HCT116 (cell line): Measurements from ENCODE around the gene SLC4A2. TPM values are rescaled to one million over a fixed set of nuclear protein-coding genes. Genes with fewer than 3 reads are reported as not detected.

Experiments
- ATAC-seq: fragments of 200-7000 bp; cut with Tn5 transposase; 2 replicates; pipeline ENCODE4 v1.9.1; 2020; ENCODE audit warnings: mild to moderate bottlenecking, moderate library complexity
- BruUV-seq: library from RNA; stranded (reverse); fragments of 400-500 nt; replicated peaks from 2 replicates; lab custom pipeline; 2021; lab: Mats Ljungman, UMichigan
- CTCF ChIA-PET: fragments of 300-600 bp; sonication (Branson Sonifier 250); formaldehyde crosslinking; loops from one replicate; lab custom pipeline; 2021; ENCODE audit warnings: antibody characterized with exemption; lab: Charles Lee
- POLR2A ChIA-PET: fragments of 300-600, 350-600 bp; sonication (Branson Sonifier 250); formaldehyde crosslinking; loops from one replicate; lab custom pipeline; 2021; ENCODE audit warnings: antibody characterized with exemption; lab: Charles Lee
- RAD21 ChIA-PET, 2 experiments: fragments of 300-600 bp; sonication (Branson Sonifier 250); formaldehyde crosslinking; loops; one replicate each; lab custom pipeline; 2023; ENCODE audit warnings: low total read pairs in 2 of 2; ENCODE audit not compliant: uncharacterized antibody in 2 of 2, unreplicated experiment in 2 of 2, low non-redundant PET in 1 of 2; lab: Charles Lee
- DNase-seq: peaks from one replicate; pipeline ENCODE4 v3.0.0-alpha.2; 2010; ENCODE audit warnings: low read depth, low spot score
- H2AFZ ChIP-seq: fragments of 200-600 bp; shearing (Covaris generic), sonication (generic); 2 replicates; pipeline ENCODE4 v1.6.1; 2017; ENCODE audit warnings: low read depth, mixed run types, mixed read lengths, antibody characterized with exemption, low read length; ENCODE audit not compliant: poor library complexity, severe bottlenecking
- H3K27ac ChIP-seq: 2 replicates; pipeline ENCODE4 v1.5.1; 2012; ENCODE audit warnings: low read depth, low read length
- H3K27me3 ChIP-seq: fragments of 200-600 bp; sonication (generic); 2 replicates; pipeline ENCODE4 v1.6.1; 2016; ENCODE audit warnings: mixed run types, low read length, mixed read lengths; ENCODE audit not compliant: insufficient read depth
- H3K36me3 ChIP-seq, 2 experiments: fragments of 200-500 bp in 1 of 2; fragments of 200-600 bp in 1 of 2; sonication (Bioruptor generic) in 1 of 2; sonication (generic) in 1 of 2; 2 replicates each; pipeline versions ENCODE4 v1.5.1 to v1.6.1; 2014 to 2016; ENCODE audit warnings: low read length in 2 of 2, inconsistent platforms in 1 of 2, mixed read lengths in 1 of 2, mixed run types in 1 of 2; ENCODE audit not compliant: insufficient read depth in 2 of 2, control insufficient read depth in 1 of 2
- H3K4me1 ChIP-seq, 2 experiments: fragments of 200-600 bp in 1 of 2; sonication (generic) in 1 of 2; 2 replicates each; pipeline versions ENCODE4 v1.5.1 to v1.6.1; 2012 to 2017; ENCODE audit warnings: low read length in 2 of 2, inconsistent platforms in 1 of 2, mild to moderate bottlenecking in 1 of 2, mixed read lengths in 1 of 2, mixed run types in 1 of 2, moderate library complexity in 1 of 2; ENCODE audit not compliant: insufficient read depth in 2 of 2, control insufficient read depth in 1 of 2
- H3K4me2 ChIP-seq: fragments of 200-600 bp; sonication (generic); 2 replicates; pipeline ENCODE4 v1.6.1; 2017; ENCODE audit warnings: mixed run types, low read length, mixed read lengths
- H3K4me3 ChIP-seq, 2 experiments: fragments of 200-600 bp in 1 of 2; sonication (generic) in 1 of 2; replicated peaks in 1 of 2; 2 replicates each; pipeline ENCODE4 v1.5.1; 2011 to 2016; ENCODE audit warnings: low read length in 2 of 2, control low read depth in 1 of 2, low read depth in 1 of 2, mild to moderate bottlenecking in 1 of 2, mixed read lengths in 1 of 2, mixed run types in 1 of 2
- H3K79me2 ChIP-seq: fragments of 200-600 bp; sonication (generic); 2 replicates; pipeline ENCODE4 v1.6.1; 2017; ENCODE audit warnings: mild to moderate bottlenecking, mixed run types, low read length, moderate library complexity, mixed read lengths; ENCODE audit not compliant: insufficient read depth
- H3K9ac ChIP-seq: fragments of 200-600 bp; sonication (generic); 2 replicates; pipeline ENCODE4 v1.6.1; 2016; ENCODE audit warnings: low read length, mixed read lengths
- H3K9me2 ChIP-seq: fragments of 200-600 bp; sonication (generic), shearing (Covaris generic); 2 replicates; pipeline ENCODE4 v1.6.1; 2017; ENCODE audit warnings: mixed run types, mild to moderate bottlenecking, moderate library complexity; ENCODE audit not compliant: insufficient read depth
- H3K9me3 ChIP-seq, 2 experiments: fragments of 200-500 bp in 1 of 2; fragments of 200-600 bp in 1 of 2; sonication (Bioruptor generic) in 1 of 2; sonication (generic) in 1 of 2; 2 replicates each; pipeline ENCODE4 v1.6.1; 2014 to 2017; ENCODE audit warnings: low read length in 2 of 2, mixed read lengths in 2 of 2, inconsistent platforms in 1 of 2, low read depth in 1 of 2, mild to moderate bottlenecking in 1 of 2, mixed run types in 1 of 2, moderate library complexity in 1 of 2; ENCODE audit not compliant: control insufficient read depth in 1 of 2, insufficient read depth in 1 of 2
- H4K20me1 ChIP-seq: fragments of 200-600 bp; sonication (generic), shearing (Covaris generic); 2 replicates; pipeline ENCODE4 v1.6.1; 2017; ENCODE audit warnings: mixed run types, mild to moderate bottlenecking, moderate library complexity; ENCODE audit not compliant: insufficient read depth
- ATF3 ChIP-seq: IDR thresholded peaks from 2 replicates; pipeline ENCODE4 v1.6.1; 2012
- CTCF ChIP-seq, 3 experiments: fragments of 200-600 bp in 1 of 3; sonication (generic) in 1 of 3; IDR thresholded peaks in 2 of 3; conservative IDR thresholded peaks in 1 of 3; 2 replicates each; pipeline ENCODE4 v1.5.1; 2012 to 2017; ENCODE audit warnings: low read depth in 2 of 3, low read length in 2 of 3, antibody characterized with exemption in 1 of 3, borderline replicate concordance in 1 of 3, control low read depth in 1 of 3, mild to moderate bottlenecking in 1 of 3, mixed read lengths in 1 of 3, mixed run types in 1 of 3, moderate library complexity in 1 of 3; ENCODE audit not compliant: insufficient read depth in 1 of 3
- ZBTB33 ChIP-seq: IDR thresholded peaks from 2 replicates; pipeline ENCODE4 v1.6.1; 2011; ENCODE audit warnings: mild to moderate bottlenecking, low read length, moderate library complexity; ENCODE audit not compliant: insufficient replicate concordance; ENCODE audit errors: extremely low read depth
- intact Hi-C: fragments of 100-400 bp; cut with micrococcal nuclease; formaldehyde crosslinking; loops from 2 replicates; pipeline ENCODE4 v1.10.0; 2022
- total RNA-seq: library from RNA; stranded (reverse); gene quantifications from one replicate; pipeline ENCODE4 v1.2.1, GENCODE V29; 2021; ENCODE audit not compliant: unreplicated experiment

SLC4A2 gene
- total RNA-seq, 1 experiment from 2014 or later = 240 TPM

- no peak for TF ChIP-seq ATF3
- TF ChIP-seq, all 23 proteins: peak for 0
Measured at GRCh38 chr7:151091003-151091402, 31.6 kb downstream of the SLC4A2 start (continued).

- ChIA-PET RAD21 (no interaction called here), POLR2A (no interaction called here), CTCF (no interaction called here)
- no peaks in the 10 kb centered on the region for H3K9me3 ChIP-seq
- H4K20me1 ChIP-seq = no peaks in the 10 kb centered on the region; the same call in 1 of the 2 replicates
- H2AFZ ChIP-seq = no peak overlapping the region
- H3K9me2 ChIP-seq = no peaks in the 10 kb centered on the region
- H3K27ac ChIP-seq = no peak overlapping the region
- DNase-seq (no peak), ATAC-seq (peak; percentile 44)
- H3K27me3 ChIP-seq = no peaks in the 10 kb centered on the region
- intact Hi-C loops = no loop called here
- peaks cover 0 to 24% of the 10 kb centered on the region in 2 experiments; a peak in 1 of 4 replicates for H3K36me3 ChIP-seq
- peaks cover 97% of the 10 kb centered on the region for H3K79me2 ChIP-seq
- no peak overlapping the region for H3K4me3 ChIP-seq
- no peak overlapping the region for H3K9ac ChIP-seq
- H3K4me2 ChIP-seq = no peak overlapping the region
- BruUV-seq = no TSS peak
- TF ChIP-seq ZBTB33 (no peak), CTCF (IDR thresholded peaks at IDR 0.05 in 2 of 3, conservative IDR thresholded peaks at IDR 0.05 in 1 of 3; ENCODE audit: borderline replicate concordance in 1 of 3, insufficient read depth in 1 of 3, low read depth in 2 of 3, low read length in 2 of 3) (peak in 2 of 3 experiments; percentile 64 to 74; a peak in 4 of 6 replicates)
- TF ChIP-seq, all 23 proteins: peak for 1
- peaks cover 5 to 10% of the 10 kb centered on the region in 2 experiments; a peak in 3 of 4 replicates for H3K4me1 ChIP-seq
Measured at GRCh38 chr7:151091431-151091830, 32.0 kb downstream of the SLC4A2 start.
